Neural cell (in vitro differentiated cells): ENCODE data around the gene MBD4. TPM values are rescaled to one million over a fixed set of nuclear protein-coding genes. Genes with fewer than 3 reads are reported as not detected.

Experiments
- H2AFZ ChIP-seq: fragments of 200-600, 300-800 bp; sonication (generic), shearing (Covaris generic); 2 replicates; pipeline ENCODE4 v1.6.0; 2014; ENCODE audit warnings: low read depth, mild to moderate bottlenecking, antibody characterized with exemption, low read length, moderate library complexity
- H3F3A ChIP-seq: fragments of 200-600 bp; shearing (Covaris generic); 2 replicates; pipeline ENCODE4 v1.6.1; 2016; ENCODE audit warnings: mild to moderate bottlenecking, moderate library complexity, mixed read lengths, antibody characterized with exemption, low read length; ENCODE audit not compliant: insufficient read depth, poor library complexity, severe bottlenecking
- H3K27ac ChIP-seq: fragments of 200-600, 300-800 bp; sonication (generic), shearing (Covaris generic); 2 replicates; pipeline ENCODE4 v1.5.1; 2014; ENCODE audit warnings: mild to moderate bottlenecking, low read length, moderate library complexity
- H3K27me3 ChIP-seq: fragments of 300-800, 200-600 bp; sonication (generic), shearing (Covaris generic); 2 replicates; pipeline ENCODE4 v1.6.0; 2014; ENCODE audit warnings: mild to moderate bottlenecking, low read depth, low read length, moderate library complexity; ENCODE audit not compliant: insufficient read depth
- H3K36me3 ChIP-seq: fragments of 300-800, 200-600 bp; sonication (generic), shearing (Covaris generic); 2 replicates; pipeline ENCODE4 v1.5.1; 2014; ENCODE audit warnings: mild to moderate bottlenecking, antibody characterized with exemption, low read length, moderate library complexity; ENCODE audit not compliant: insufficient read depth
- H3K4me2 ChIP-seq: fragments of 300-800, 200-600 bp; sonication (generic), shearing (Covaris generic); 2 replicates; pipeline ENCODE4 v1.6.0; 2014; ENCODE audit warnings: mild to moderate bottlenecking, low read length
- H3K4me3 ChIP-seq: fragments of 300-800, 200-600 bp; sonication (generic), shearing (Covaris generic); 2 replicates; pipeline ENCODE4 v1.5.1; 2014; ENCODE audit warnings: mild to moderate bottlenecking, low read length, moderate library complexity
- H3K79me2 ChIP-seq: fragments of 200-600 bp; shearing (Covaris generic); replicated peaks from 2 replicates; pipeline ENCODE4 v1.6.0; 2014; ENCODE audit warnings: mild to moderate bottlenecking, low read length, moderate library complexity; ENCODE audit not compliant: insufficient read depth
- H3K9ac ChIP-seq: fragments of 300-800, 200-600 bp; sonication (generic), shearing (Covaris generic); 2 replicates; pipeline ENCODE4 v1.6.1; 2016; ENCODE audit warnings: mild to moderate bottlenecking, low read length, mixed read lengths
- H3K9me2 ChIP-seq: fragments of 200-600 bp; shearing (Covaris generic); 2 replicates; pipeline ENCODE4 v1.6.1; 2016; ENCODE audit warnings: mild to moderate bottlenecking, low read length, mixed read lengths; ENCODE audit not compliant: insufficient read depth
- H3K9me3 ChIP-seq: fragments of 200-600, 300-800 bp; sonication (generic), shearing (Covaris generic); 2 replicates; pipeline ENCODE4 v1.6.1; 2016; ENCODE audit warnings: mild to moderate bottlenecking, mixed run types, low read length, moderate library complexity, mixed read lengths
- H4K20me1 ChIP-seq: fragments of 200-600 bp; shearing (Covaris generic); 2 replicates; pipeline ENCODE4 v1.6.1; 2016; ENCODE audit warnings: mild to moderate bottlenecking, mixed run types; ENCODE audit not compliant: insufficient read depth
- CTCF ChIP-seq: fragments of 450-650 bp; IDR thresholded peaks from 2 replicates; pipeline ENCODE4 v1.5.1; 2014; ENCODE audit warnings: antibody characterized with exemption, mild to moderate bottlenecking, moderate library complexity; ENCODE audit not compliant: poor library complexity, severe bottlenecking
- EP300 ChIP-seq: fragments of 450-650 bp; conservative IDR thresholded peaks from 2 replicates; pipeline ENCODE4 v1.6.1; 2014; ENCODE audit warnings: antibody characterized with exemption, mild to moderate bottlenecking, moderate library complexity; ENCODE audit not compliant: poor library complexity, severe bottlenecking
- EZH2 ChIP-seq: fragments of 200-600, 300-800 bp; shearing (Covaris generic), sonication (generic); IDR thresholded peaks from 2 replicates; pipeline ENCODE4 v1.6.1; 2014; ENCODE audit warnings: antibody characterized with exemption, low read length, borderline replicate concordance, mild to moderate bottlenecking; ENCODE audit not compliant: insufficient read depth, poor library complexity, severe bottlenecking
- MXI1 ChIP-seq: fragments of 450-650 bp; conservative IDR thresholded peaks from 2 replicates; pipeline ENCODE4 v1.6.1; 2014; ENCODE audit warnings: antibody characterized with exemption, mild to moderate bottlenecking; ENCODE audit not compliant: poor library complexity, severe bottlenecking
- POLR2AphosphoS5 ChIP-seq: IDR thresholded peaks from 2 replicates; pipeline ENCODE4 v1.6.1; 2012
- RAD21 ChIP-seq: fragments of 450-650 bp; conservative IDR thresholded peaks from 2 replicates; pipeline ENCODE4 v1.6.1; 2014; ENCODE audit warnings: antibody characterized with exemption, mild to moderate bottlenecking, moderate library complexity
- REST ChIP-seq: IDR thresholded peaks from 2 replicates; pipeline ENCODE4 v1.6.1; 2012; ENCODE audit warnings: borderline replicate concordance
- SMC3 ChIP-seq: fragments of 450-650 bp; conservative IDR thresholded peaks from 2 replicates; pipeline ENCODE4 v1.6.1; 2014; ENCODE audit warnings: antibody characterized with exemption, mild to moderate bottlenecking, moderate library complexity; ENCODE audit not compliant: poor library complexity
- TAF1 ChIP-seq: IDR thresholded peaks from 2 replicates; pipeline ENCODE4 v1.6.1; 2012; ENCODE audit warnings: low read depth
- polyA plus RNA-seq: library from polyadenylated mRNA; depleted of rRNA; stranded (reverse); fragments of >200 nt; gene quantifications from 2 replicates; pipeline ENCODE4 v1.2.3, GENCODE V29; 2014

Gene MBD4
- polyA plus RNA-seq, 1 donor from 2014 or later: 50.0 TPM

GRCh38 chr3:129428007-129428375 is 11.8 kb downstream of the MBD4 start:
- Histone ChIP-seq H3F3A (no peaks in the 10 kb centered on the region), H3K9ac (peak overlapping the region; percentile 49), H4K20me1 (no peaks in the 10 kb centered on the region), H3K9me3 (no peaks in the 10 kb centered on the region), H3K79me2 (no peaks in the 10 kb centered on the region), H3K4me3 (peak overlapping the region; percentile 74), H3K27ac (no peak overlapping the region), H3K27me3 (no peaks in the 10 kb centered on the region), H3K4me2 (peak overlapping the region; percentile 70), H3K9me2 (no peaks in the 10 kb centered on the region), H3K36me3 (no peaks in the 10 kb centered on the region), H2AFZ (no peak overlapping the region)
- TF ChIP-seq POLR2AphosphoS5: no peak
- no peak for TF ChIP-seq EP300
- no peak for TF ChIP-seq TAF1
- TF ChIP-seq SMC3: no peak
- no peak for TF ChIP-seq RAD21
- TF ChIP-seq CTCF: no peak
- no peak for TF ChIP-seq EZH2
- TF ChIP-seq REST: no peak
- TF ChIP-seq MXI1: no peak

GRCh38 chr3:129425619-129426018 is 14.1 kb downstream of the MBD4 start:
- H4K20me1 ChIP-seq: no peaks in the 10 kb centered on the region
- H3K27ac ChIP-seq: no peak overlapping the region
- H3K79me2 ChIP-seq: no peaks in the 10 kb centered on the region
- no peak overlapping the region for H2AFZ ChIP-seq
- no peak overlapping the region for H3K4me2 ChIP-seq
- H3K36me3 ChIP-seq: no peaks in the 10 kb centered on the region
- TF ChIP-seq SMC3: no peak
- no peak for TF ChIP-seq RAD21
- TF ChIP-seq TAF1: no peak
- no peak for TF ChIP-seq CTCF
- no peak for TF ChIP-seq POLR2AphosphoS5
- TF ChIP-seq EZH2: no peak
- TF ChIP-seq EP300: no peak
- TF ChIP-seq MXI1: no peak
- TF ChIP-seq REST: no peak
- no peaks in the 10 kb centered on the region for H3K9me2 ChIP-seq
- no peak overlapping the region for H3K9ac ChIP-seq
- no peaks in the 10 kb centered on the region for H3K9me3 ChIP-seq
- H3K4me3 ChIP-seq: no peak overlapping the region
- no peaks in the 10 kb centered on the region for H3F3A ChIP-seq
- H3K27me3 ChIP-seq: no peaks in the 10 kb centered on the region
